Suprapubic skin (tissue), 4 donors: ENCODE data around the gene ESR2. TPM values are rescaled to one million over a fixed set of nuclear protein-coding genes. Genes with fewer than 3 reads are reported as not detected.

Experiments used
- DNase-seq, 2 donors: peaks; one replicate each; pipeline ENCODE4 v3.0.0-alpha.2; 2019; ENCODE audit warnings: low spot score in 2 of 2
- H3K27ac ChIP-seq: fragments of 200-600 bp; sonication (generic); one replicate; pipeline ENCODE4 v1.5.1; 2019
- H3K27me3 ChIP-seq: fragments of 200-600 bp; sonication (generic); one replicate; pipeline ENCODE4 v1.5.1; 2019
- H3K36me3 ChIP-seq: fragments of 200-600 bp; sonication (generic); one replicate; pipeline ENCODE4 v1.5.1; 2019
- H3K4me1 ChIP-seq: fragments of 200-600 bp; sonication (generic); one replicate; pipeline ENCODE4 v1.5.1; 2019
- H3K4me3 ChIP-seq: fragments of 200-600 bp; sonication (generic); one replicate; pipeline ENCODE4 v1.5.1; 2019; ENCODE audit warnings: mild to moderate bottlenecking
- H3K9me3 ChIP-seq: fragments of 200-600 bp; sonication (generic); one replicate; pipeline ENCODE4 v1.5.1; 2019
- EP300 ChIP-seq: sonication (generic); formaldehyde crosslinking; IDR thresholded peaks from one replicate; pipeline ENCODE4 v1.6.1; 2017; ENCODE audit warnings: antibody characterized with exemption
- POLR2A ChIP-seq, 2 donors: fragments of 450-650 bp; IDR thresholded peaks; one replicate each; pipeline ENCODE4 v1.6.1; 2017; ENCODE audit warnings: antibody characterized with exemption in 2 of 2, mild to moderate bottlenecking in 2 of 2, moderate library complexity in 2 of 2
- POLR2AphosphoS5 ChIP-seq, 3 donors: sonication (generic); formaldehyde crosslinking; IDR thresholded peaks; one replicate each; pipeline ENCODE4 v1.6.1; 2017; ENCODE audit warnings: antibody characterized with exemption in 3 of 3
- WGBS: methylation state at CpG from one replicate; pipeline ENCODE4 v1.1.5; 2018; 5-methylcytosine and 5-hydroxymethylcytosine counted together
- total RNA-seq, 4 donors: library from RNA; depleted of rRNA; stranded (reverse); fragments of >200 nt; gene quantifications; one replicate each; pipeline ENCODE4 v1.1.0, GENCODE V29; 2016
- TF ChIP-seq, protein P1 (sequence below), 2 donors: fragments of 200-600 bp in 1 of 2; fragments of 450-650 bp in 1 of 2; sonication (generic) in 1 of 2; IDR thresholded peaks; one replicate each; pipeline ENCODE4 v1.5.1; 2016 to 2019; ENCODE audit warnings: antibody characterized with exemption in 2 of 2, mild to moderate bottlenecking in 1 of 2, moderate library complexity in 1 of 2

The ESR2 gene
- total RNA-seq, 4 donors from 2014 or later: 0.38 to 1.4 (median 1.1) TPM; not detected in 1

DNA sequence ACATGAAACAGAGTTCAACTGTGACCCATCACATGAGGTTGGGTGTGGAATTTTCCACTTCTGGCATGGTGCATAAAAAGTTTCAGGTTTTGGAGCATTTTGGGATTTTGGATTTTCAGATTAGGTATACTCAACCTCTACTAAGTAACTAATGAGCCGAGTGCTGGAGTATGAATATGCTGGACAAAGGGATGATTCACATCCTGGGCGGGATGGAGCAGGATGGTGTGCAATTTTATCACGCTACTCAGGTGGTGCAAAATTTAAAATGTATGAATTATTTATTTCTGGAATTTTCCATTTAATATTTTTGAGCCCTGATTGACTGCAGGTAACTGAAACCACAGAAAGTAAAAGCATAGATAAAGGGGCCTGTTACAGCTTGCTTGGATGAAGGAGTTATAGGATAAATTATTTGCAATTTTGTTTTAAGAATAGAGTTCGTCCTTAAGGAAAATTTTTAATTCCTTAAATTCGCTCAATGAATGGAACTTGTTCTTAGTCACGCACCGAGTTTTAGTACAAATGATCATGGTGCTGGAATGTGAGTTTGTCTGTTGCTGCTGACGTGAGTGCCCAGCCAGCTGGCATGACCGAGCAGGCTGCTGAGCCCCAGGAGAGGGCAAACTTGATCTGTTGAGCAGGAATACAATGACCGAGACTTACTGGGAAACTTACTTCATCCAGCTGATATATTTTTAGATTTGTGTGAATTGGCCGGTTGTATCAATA, 176.3 kb downstream of the ESR2 start:
- peaks cover 7% of the 10 kb centered on the region for H3K4me1 ChIP-seq
- no peaks in the 10 kb centered on the region for H3K27me3 ChIP-seq
- peak overlapping the region; percentile 48 for H3K27ac ChIP-seq
- H3K4me3 ChIP-seq: no peak overlapping the region
- WGBS: 60% methylated on average over 11 of the region's 11 CpGs
- H3K36me3 ChIP-seq: peaks cover 59% of the 10 kb centered on the region
- no peak for DNase-seq
- H3K9me3 ChIP-seq: no peaks in the 10 kb centered on the region
- no peak for TF ChIP-seq POLR2AphosphoS5 (IDR thresholded peaks at IDR 0.05)
- no peak for TF ChIP-seq POLR2A (IDR thresholded peaks at IDR 0.05)
- TF ChIP-seq, protein P1, sequence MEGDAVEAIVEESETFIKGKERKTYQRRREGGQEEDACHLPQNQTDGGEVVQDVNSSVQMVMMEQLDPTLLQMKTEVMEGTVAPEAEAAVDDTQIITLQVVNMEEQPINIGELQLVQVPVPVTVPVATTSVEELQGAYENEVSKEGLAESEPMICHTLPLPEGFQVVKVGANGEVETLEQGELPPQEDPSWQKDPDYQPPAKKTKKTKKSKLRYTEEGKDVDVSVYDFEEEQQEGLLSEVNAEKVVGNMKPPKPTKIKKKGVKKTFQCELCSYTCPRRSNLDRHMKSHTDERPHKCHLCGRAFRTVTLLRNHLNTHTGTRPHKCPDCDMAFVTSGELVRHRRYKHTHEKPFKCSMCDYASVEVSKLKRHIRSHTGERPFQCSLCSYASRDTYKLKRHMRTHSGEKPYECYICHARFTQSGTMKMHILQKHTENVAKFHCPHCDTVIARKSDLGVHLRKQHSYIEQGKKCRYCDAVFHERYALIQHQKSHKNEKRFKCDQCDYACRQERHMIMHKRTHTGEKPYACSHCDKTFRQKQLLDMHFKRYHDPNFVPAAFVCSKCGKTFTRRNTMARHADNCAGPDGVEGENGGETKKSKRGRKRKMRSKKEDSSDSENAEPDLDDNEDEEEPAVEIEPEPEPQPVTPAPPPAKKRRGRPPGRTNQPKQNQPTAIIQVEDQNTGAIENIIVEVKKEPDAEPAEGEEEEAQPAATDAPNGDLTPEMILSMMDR (IDR thresholded peaks at IDR 0.05): no peak
- no peak for TF ChIP-seq EP300

DNA sequence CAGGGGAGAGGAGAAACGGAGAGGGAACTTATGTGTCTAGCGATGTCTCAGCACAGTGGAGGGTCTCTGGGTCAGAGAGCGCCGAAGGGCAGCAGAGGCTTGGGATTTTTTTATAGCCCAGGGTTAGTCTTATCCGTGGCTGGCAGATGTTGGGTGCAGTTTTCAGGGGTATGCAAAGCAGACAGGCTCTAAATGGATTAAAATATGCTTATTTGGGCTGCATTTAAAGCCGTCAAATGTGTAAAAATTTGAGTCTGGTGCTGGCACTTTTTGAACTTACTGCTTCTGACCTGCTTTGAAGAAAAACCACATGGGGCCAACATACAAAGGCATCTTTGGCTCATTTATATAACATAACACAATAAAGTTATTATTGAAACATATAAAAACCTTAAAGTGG, 178.8 kb downstream of the ESR2 start:
- H3K36me3 ChIP-seq: peaks cover 40% of the 10 kb centered on the region
- DNase-seq: no peak
- H3K4me3 ChIP-seq: no peak overlapping the region
- H3K4me1 ChIP-seq: peaks cover 7% of the 10 kb centered on the region
- H3K9me3 ChIP-seq: no peaks in the 10 kb centered on the region
- H3K27ac ChIP-seq: no peak overlapping the region
- no peaks in the 10 kb centered on the region for H3K27me3 ChIP-seq
- 84% methylated on average over 6 of the region's 6 CpGs for WGBS
- TF ChIP-seq EP300: no peak
- TF ChIP-seq POLR2A (IDR thresholded peaks at IDR 0.05): no peak
- TF ChIP-seq, protein P1 (IDR thresholded peaks at IDR 0.05): no peak
- no peak for TF ChIP-seq POLR2AphosphoS5 (IDR thresholded peaks at IDR 0.05)

GRCh38 chr14:64114796-64115195, 179.4 kb downstream of the ESR2 start:
- DNase-seq: no peak
- no peaks in the 10 kb centered on the region for H3K27me3 ChIP-seq
- WGBS: 100% methylated on average over 6 of the region's 7 CpGs
- peaks cover 7% of the 10 kb centered on the region for H3K4me1 ChIP-seq
- no peak for TF ChIP-seq POLR2AphosphoS5 (IDR thresholded peaks at IDR 0.05)
- TF ChIP-seq POLR2A (IDR thresholded peaks at IDR 0.05): no peak
- TF ChIP-seq EP300: no peak
- TF ChIP-seq, protein P1 (IDR thresholded peaks at IDR 0.05): no peak
- no peak overlapping the region for H3K4me3 ChIP-seq
- H3K36me3 ChIP-seq: peaks cover 41% of the 10 kb centered on the region
- H3K27ac ChIP-seq: no peak overlapping the region
- no peaks in the 10 kb centered on the region for H3K9me3 ChIP-seq

DNA sequence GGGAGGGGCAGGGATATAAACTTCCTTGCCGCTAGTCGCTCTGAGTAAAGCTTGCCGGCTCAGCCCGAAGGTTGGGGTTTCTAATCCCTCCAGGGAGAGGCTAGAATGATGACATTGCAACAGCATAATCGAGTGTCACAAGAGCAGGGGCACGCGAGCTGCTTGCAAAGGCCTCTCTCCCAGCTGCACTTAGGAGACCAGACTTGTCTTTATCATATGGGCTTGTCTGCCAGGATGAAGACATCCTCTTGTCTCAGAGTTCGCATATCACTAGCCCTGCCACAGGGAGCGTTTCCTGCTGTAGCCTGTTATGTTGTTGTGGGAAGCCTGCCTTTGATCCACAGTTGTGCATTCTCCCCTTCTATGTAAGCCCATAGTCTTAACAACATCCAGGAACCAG, 180.0 kb downstream of the ESR2 start:
- no peak overlapping the region for H3K4me3 ChIP-seq
- H3K36me3 ChIP-seq: peaks cover 42% of the 10 kb centered on the region
- no peaks in the 10 kb centered on the region for H3K27me3 ChIP-seq
- peaks cover 7% of the 10 kb centered on the region for H3K4me1 ChIP-seq
- H3K27ac ChIP-seq: no peak overlapping the region
- H3K9me3 ChIP-seq: no peaks in the 10 kb centered on the region
- TF ChIP-seq, protein P1 (IDR thresholded peaks at IDR 0.05): no peak
- 67% methylated on average over 9 of the region's 9 CpGs for WGBS
- DNase-seq: no peak

GRCh38 chr14:64112867-64113678, 181.1 kb downstream of the ESR2 start:
- TF ChIP-seq, protein P1 (IDR thresholded peaks at IDR 0.05): no peak
- TF ChIP-seq POLR2AphosphoS5 (IDR thresholded peaks at IDR 0.05): no peak
- TF ChIP-seq POLR2A (IDR thresholded peaks at IDR 0.05): no peak
- TF ChIP-seq EP300: no peak
- no peaks in the 10 kb centered on the region for H3K27me3 ChIP-seq
- 78% methylated on average over 17 of the region's 17 CpGs for WGBS
- no peak overlapping the region for H3K4me3 ChIP-seq
- H3K36me3 ChIP-seq: peaks cover 44% of the 10 kb centered on the region
- DNase-seq: no peak
- H3K9me3 ChIP-seq: no peaks in the 10 kb centered on the region
- H3K4me1 ChIP-seq: peaks cover 5% of the 10 kb centered on the region
- H3K27ac ChIP-seq: peak overlapping the region; percentile 23
